Measurements from ENCODE around the gene TAF5.
"Not testable (repeated sequence)": the region's sequence is repeated elsewhere in the genome, so short reads cannot be mapped to it uniquely, and the experiment has no call there.

The TAF5 gene

GRCh38 chr10:103354567-103354966 lies 13.2 kb upstream of the TAF5 start:
- not testable (repeated sequence) for H2BK15ac ChIP-seq (ENCODE audit: low read depth, poor library complexity, severe bottlenecking); H4K8ac ChIP-seq (ENCODE audit: low read length); H3K4me3 ChIP-seq (ENCODE audit: insufficient read depth in 1 of 2, low read depth in 1 of 2, low read length in 2 of 2); H3K4me2 ChIP-seq (ENCODE audit: low read length, poor library complexity, severe bottlenecking); H3K18ac ChIP-seq (ENCODE audit: low read depth in 1 of 2, low read length in 2 of 2); H3K14ac ChIP-seq (ENCODE audit: low read length in 2 of 2); H3K23ac ChIP-seq (ENCODE audit: low read length in 2 of 2); H3K9ac ChIP-seq (ENCODE audit: low read length); H3K9me3 ChIP-seq (ENCODE audit: control insufficient read depth, low read length); H3K27me3 ChIP-seq (ENCODE audit: control insufficient read depth in 1 of 2, insufficient read depth in 1 of 2, low read length in 2 of 2); H3K27ac ChIP-seq (ENCODE audit: low read length, poor library complexity, severe bottlenecking); H2BK120ac ChIP-seq (ENCODE audit: low read depth, low read length); H2AK5ac ChIP-seq (ENCODE audit: low read length, severe bottlenecking); H2AFZ ChIP-seq (ENCODE audit: low read depth, low read length); DNase-seq; H3K36me3 ChIP-seq (ENCODE audit: control insufficient read depth in 1 of 2, insufficient read depth in 2 of 2, low read depth in 1 of 2, low read length in 2 of 2); H2BK5ac ChIP-seq (ENCODE audit: low read depth, low read length, poor library complexity, severe bottlenecking); H4K91ac ChIP-seq (ENCODE audit: low read length); H2BK12ac ChIP-seq (ENCODE audit: low read length in 2 of 2); H3K79me1 ChIP-seq (replicated peaks; ENCODE audit: low read length, poor library complexity, severe bottlenecking); H3K4me1 ChIP-seq (ENCODE audit: control insufficient read depth, insufficient read depth, low read depth, low read length); H3K4ac ChIP-seq (ENCODE audit: low read depth in 1 of 2, low read length in 2 of 2)
- WGBS: 83% methylated on average over 4 of the region's 4 CpGs

- Histone ChIP-seq H4K91ac (ENCODE audit: low read length) (no peak overlapping the region), H3K9ac (ENCODE audit: low read length) (no peak overlapping the region), H3K27ac (ENCODE audit: low read length, poor library complexity, severe bottlenecking) (no peak overlapping the region), H3K4me3 (ENCODE audit: insufficient read depth in 1 of 2, low read depth in 1 of 2, low read length in 2 of 2) (no peak overlapping the region), H2AK5ac (ENCODE audit: low read length, severe bottlenecking) (no peak overlapping the region), H2BK5ac (ENCODE audit: low read depth, low read length, poor library complexity, severe bottlenecking) (no peak overlapping the region), H3K18ac (ENCODE audit: low read depth in 1 of 2, low read length in 2 of 2) (no peak overlapping the region), H2BK12ac (ENCODE audit: low read length in 2 of 2) (no peak overlapping the region), H3K4me2 (ENCODE audit: low read length, poor library complexity, severe bottlenecking) (no peak overlapping the region), H3K36me3 (ENCODE audit: control insufficient read depth in 1 of 2, insufficient read depth in 2 of 2, low read depth in 1 of 2, low read length in 2 of 2) (no peaks in the 10 kb centered on the region), H3K14ac (ENCODE audit: low read length in 2 of 2) (no peak overlapping the region), H3K9me3 (ENCODE audit: control insufficient read depth, low read length) (no peaks in the 10 kb centered on the region), H3K23ac (ENCODE audit: low read length in 2 of 2) (no peak overlapping the region), H2AFZ (ENCODE audit: low read depth, low read length) (no peak overlapping the region), H4K8ac (ENCODE audit: low read length) (no peak overlapping the region), H2BK120ac (ENCODE audit: low read depth, low read length) (no peak overlapping the region), H3K27me3 (ENCODE audit: control insufficient read depth in 1 of 2, insufficient read depth in 1 of 2, low read length in 2 of 2) (no peaks in the 10 kb centered on the region), H3K4ac (ENCODE audit: low read depth in 1 of 2, low read length in 2 of 2) (no peak overlapping the region), H3K4me1 (ENCODE audit: control insufficient read depth, insufficient read depth, low read depth, low read length) (peaks cover 1% of the 10 kb centered on the region), H3K79me1 (replicated peaks; ENCODE audit: low read length, poor library complexity, severe bottlenecking) (no peaks in the 10 kb centered on the region), H2BK15ac (ENCODE audit: low read depth, poor library complexity, severe bottlenecking) (no peak overlapping the region)
- 76% methylated on average over 4 of the region's 5 CpGs for WGBS
- DNase-seq: no peak
These were observed 11.7 kb upstream of the TAF5 start for GRCh38 chr10:103355906-103356599.

- H2BK12ac ChIP-seq (ENCODE audit: low read length in 2 of 2); H3K27ac ChIP-seq (ENCODE audit: low read length, poor library complexity, severe bottlenecking); H3K23ac ChIP-seq (ENCODE audit: low read length in 2 of 2); H3K4me2 ChIP-seq (ENCODE audit: low read length, poor library complexity, severe bottlenecking); H2BK120ac ChIP-seq (ENCODE audit: low read depth, low read length); H2AK5ac ChIP-seq (ENCODE audit: low read length, severe bottlenecking); H3K36me3 ChIP-seq (ENCODE audit: control insufficient read depth in 1 of 2, insufficient read depth in 2 of 2, low read depth in 1 of 2, low read length in 2 of 2); DNase-seq; H3K4me1 ChIP-seq (ENCODE audit: control insufficient read depth, insufficient read depth, low read depth, low read length); H3K4ac ChIP-seq (ENCODE audit: low read depth in 1 of 2, low read length in 2 of 2); H4K8ac ChIP-seq (ENCODE audit: low read length); H3K9me3 ChIP-seq (ENCODE audit: control insufficient read depth, low read length); H4K91ac ChIP-seq (ENCODE audit: low read length); H3K27me3 ChIP-seq (ENCODE audit: control insufficient read depth in 1 of 2, insufficient read depth in 1 of 2, low read length in 2 of 2); H2AFZ ChIP-seq (ENCODE audit: low read depth, low read length); H3K4me3 ChIP-seq (ENCODE audit: insufficient read depth in 1 of 2, low read depth in 1 of 2, low read length in 2 of 2); H2BK15ac ChIP-seq (ENCODE audit: low read depth, poor library complexity, severe bottlenecking); H3K9ac ChIP-seq (ENCODE audit: low read length); H3K18ac ChIP-seq (ENCODE audit: low read depth in 1 of 2, low read length in 2 of 2); H3K14ac ChIP-seq (ENCODE audit: low read length in 2 of 2); H2BK5ac ChIP-seq (ENCODE audit: low read depth, low read length, poor library complexity, severe bottlenecking); H3K79me1 ChIP-seq (replicated peaks; ENCODE audit: low read length, poor library complexity, severe bottlenecking): not testable (repeated sequence)
- WGBS: 94% methylated on average over 3 of the region's 4 CpGs
These were observed 8.3 kb upstream of the TAF5 start for GRCh38 chr10:103359493-103359892.

GRCh38 chr10:103360791-103361190 lies 7.0 kb upstream of the TAF5 start:
- H2BK120ac ChIP-seq (ENCODE audit: low read depth, low read length); H3K4me2 ChIP-seq (ENCODE audit: low read length, poor library complexity, severe bottlenecking); H3K27ac ChIP-seq (ENCODE audit: low read length, poor library complexity, severe bottlenecking); H2AK5ac ChIP-seq (ENCODE audit: low read length, severe bottlenecking); H3K9me3 ChIP-seq (ENCODE audit: control insufficient read depth, low read length); H2BK15ac ChIP-seq (ENCODE audit: low read depth, poor library complexity, severe bottlenecking); H3K79me1 ChIP-seq (replicated peaks; ENCODE audit: low read length, poor library complexity, severe bottlenecking); H3K23ac ChIP-seq (ENCODE audit: low read length in 2 of 2); H3K18ac ChIP-seq (ENCODE audit: low read depth in 1 of 2, low read length in 2 of 2); H3K9ac ChIP-seq (ENCODE audit: low read length); H3K4me1 ChIP-seq (ENCODE audit: control insufficient read depth, insufficient read depth, low read depth, low read length); H3K4me3 ChIP-seq (ENCODE audit: insufficient read depth in 1 of 2, low read depth in 1 of 2, low read length in 2 of 2); H2AFZ ChIP-seq (ENCODE audit: low read depth, low read length); H4K8ac ChIP-seq (ENCODE audit: low read length); H3K14ac ChIP-seq (ENCODE audit: low read length in 2 of 2); H2BK12ac ChIP-seq (ENCODE audit: low read length in 2 of 2); H3K27me3 ChIP-seq (ENCODE audit: control insufficient read depth in 1 of 2, insufficient read depth in 1 of 2, low read length in 2 of 2); H3K36me3 ChIP-seq (ENCODE audit: control insufficient read depth in 1 of 2, insufficient read depth in 2 of 2, low read depth in 1 of 2, low read length in 2 of 2); H4K91ac ChIP-seq (ENCODE audit: low read length); H3K4ac ChIP-seq (ENCODE audit: low read depth in 1 of 2, low read length in 2 of 2); H2BK5ac ChIP-seq (ENCODE audit: low read depth, low read length, poor library complexity, severe bottlenecking); DNase-seq: not testable (repeated sequence)
- WGBS: 92% methylated on average over 8 of the region's 9 CpGs
